GM19035 (cell line): ENCODE results near the gene PGM2L1.

ENCODE experiments used
- ATAC-seq: cut with Tn5 transposase; IDR thresholded peaks from one replicate; pipeline ENCODE4 v1.9.1; 2021; ENCODE audit not compliant: unreplicated experiment

The PGM2L1 gene

GRCh38 chr11:74307434-74307833 lies 90.8 kb downstream of the PGM2L1 start:
- ATAC-seq, result no peak

GRCh38 chr11:74306435-74307175 lies 91.6 kb downstream of the PGM2L1 start:
- no peak for ATAC-seq

- ATAC-seq, result no peak
Observed at GRCh38 chr11:74299015-74299414, 99.2 kb downstream of the PGM2L1 start.

GRCh38 chr11:74297484-74297883 lies 100.7 kb downstream of the PGM2L1 start:
- no peak for ATAC-seq

GRCh38 chr11:74288911-74289310 lies 109.3 kb downstream of the PGM2L1 start:
- ATAC-seq, result no peak

- no peak for ATAC-seq
Observed at GRCh38 chr11:74288161-74288560, 110.1 kb downstream of the PGM2L1 start.

GRCh38 chr11:74284466-74284865 lies 113.8 kb downstream of the PGM2L1 start:
- ATAC-seq, result no peak

- ATAC-seq, result no peak
Observed at GRCh38 chr11:74283580-74284180, 114.6 kb downstream of the PGM2L1 start.

- ATAC-seq, result no peak
Observed at GRCh38 chr11:74282914-74283371, 115.3 kb downstream of the PGM2L1 start.

- ATAC-seq, result no peak
Observed at GRCh38 chr11:74282421-74282820, 115.8 kb downstream of the PGM2L1 start.

- no peak for ATAC-seq
Observed at GRCh38 chr11:74280494-74280893, 117.7 kb downstream of the PGM2L1 start.
